Stimulated activated CD4-positive, alpha-beta T cell treated with anti-CD3 and anti-CD28 coated beads, TNF-alpha, amount 100 ng/mL, for 48 hours (primary cell): ENCODE results near the gene EXOC5.

Experiments used
- DNase-seq, 3 donors: peaks; one replicate each; pipeline ENCODE4 v3.0.0-alpha.2; 2020; ENCODE audit warnings: low read depth in 3 of 3

Gene EXOC5

DNA sequence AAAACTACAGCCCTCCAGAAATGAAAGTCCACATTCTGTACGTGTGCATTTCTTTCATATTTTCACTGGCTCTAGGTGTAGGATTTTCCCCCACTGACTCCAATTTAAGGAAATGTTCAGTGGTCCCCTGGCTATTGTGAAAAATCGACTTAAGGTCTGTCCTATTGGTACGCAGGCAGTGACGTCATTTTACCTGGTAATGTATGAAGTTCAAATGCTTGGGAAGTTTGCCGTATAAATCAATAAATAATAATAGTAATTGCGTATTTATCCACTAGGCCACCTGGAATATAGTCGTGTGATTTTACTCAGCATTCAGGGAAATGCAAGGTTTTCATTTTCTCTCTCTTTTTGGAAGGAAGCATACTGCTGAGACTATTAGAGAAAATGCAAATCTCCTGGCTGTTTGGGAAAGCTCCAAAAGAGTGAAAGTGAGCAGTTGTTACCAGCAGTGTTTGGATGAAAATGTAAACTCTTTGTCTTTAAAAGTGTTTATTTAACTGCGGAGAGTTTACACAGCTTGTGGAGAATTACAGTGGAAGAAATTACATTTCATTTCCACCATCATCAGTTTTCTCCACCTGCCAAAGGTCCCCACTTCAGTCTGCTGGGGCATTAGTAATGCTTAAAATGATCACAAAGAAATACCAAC lies 107.0 kb downstream of the EXOC5 start:
- no peak for DNase-seq

DNA sequence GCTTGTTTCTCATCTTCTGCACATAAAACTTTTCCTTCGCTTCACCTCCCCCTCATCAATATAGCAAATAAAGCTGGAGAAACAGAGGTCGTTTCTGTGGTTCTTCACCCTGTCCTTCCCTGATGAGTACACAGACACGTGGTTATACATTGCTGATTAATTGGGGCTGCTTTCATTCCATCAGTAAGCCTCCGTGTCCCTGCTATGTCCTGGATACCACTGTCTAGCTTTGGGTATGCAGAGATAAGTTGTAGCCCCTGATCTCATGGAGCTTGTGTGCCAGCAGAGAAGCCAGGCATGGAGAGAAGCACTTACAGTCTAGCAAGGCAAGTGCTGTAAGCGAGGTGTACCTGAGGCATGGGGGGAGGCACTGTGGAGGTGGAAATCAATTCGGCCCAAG lies 108.4 kb downstream of the EXOC5 start:
- no peak for DNase-seq

DNA sequence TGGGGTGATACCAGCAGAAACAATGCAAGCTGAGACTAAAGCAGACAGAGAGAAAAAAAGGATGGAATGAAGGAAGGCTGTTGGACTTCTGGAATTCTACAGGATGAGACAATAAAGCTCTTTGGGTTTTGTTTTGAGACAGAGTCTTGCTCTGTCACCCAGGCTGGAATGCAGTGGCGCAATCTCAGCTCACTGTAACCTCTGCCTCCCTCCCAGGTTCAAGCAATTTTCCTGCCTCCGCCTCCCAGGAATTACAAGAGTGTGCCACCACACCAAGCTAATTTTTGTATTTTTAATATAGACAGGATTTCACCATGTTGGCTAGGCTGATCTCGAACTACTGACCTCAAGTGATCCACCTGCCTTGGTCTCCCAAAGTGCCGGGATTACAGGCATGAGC lies 115.4 kb downstream of the EXOC5 start:
- DNase-seq, result no peak
